GM12872 (cell line): ENCODE results near the gene FES.
A peak's percentile ranks its signal among the peaks of the same experiment; 100 is the strongest.

Experiments used
- TF ChIP-seq, protein P1 (sequence below): IDR thresholded peaks from 3 replicates; pipeline ENCODE4 v1.5.1; 2011; ENCODE audit warnings: low read depth, mild to moderate bottlenecking, low read length, moderate library complexity; ENCODE audit not compliant: insufficient read depth

The FES gene

DNA sequence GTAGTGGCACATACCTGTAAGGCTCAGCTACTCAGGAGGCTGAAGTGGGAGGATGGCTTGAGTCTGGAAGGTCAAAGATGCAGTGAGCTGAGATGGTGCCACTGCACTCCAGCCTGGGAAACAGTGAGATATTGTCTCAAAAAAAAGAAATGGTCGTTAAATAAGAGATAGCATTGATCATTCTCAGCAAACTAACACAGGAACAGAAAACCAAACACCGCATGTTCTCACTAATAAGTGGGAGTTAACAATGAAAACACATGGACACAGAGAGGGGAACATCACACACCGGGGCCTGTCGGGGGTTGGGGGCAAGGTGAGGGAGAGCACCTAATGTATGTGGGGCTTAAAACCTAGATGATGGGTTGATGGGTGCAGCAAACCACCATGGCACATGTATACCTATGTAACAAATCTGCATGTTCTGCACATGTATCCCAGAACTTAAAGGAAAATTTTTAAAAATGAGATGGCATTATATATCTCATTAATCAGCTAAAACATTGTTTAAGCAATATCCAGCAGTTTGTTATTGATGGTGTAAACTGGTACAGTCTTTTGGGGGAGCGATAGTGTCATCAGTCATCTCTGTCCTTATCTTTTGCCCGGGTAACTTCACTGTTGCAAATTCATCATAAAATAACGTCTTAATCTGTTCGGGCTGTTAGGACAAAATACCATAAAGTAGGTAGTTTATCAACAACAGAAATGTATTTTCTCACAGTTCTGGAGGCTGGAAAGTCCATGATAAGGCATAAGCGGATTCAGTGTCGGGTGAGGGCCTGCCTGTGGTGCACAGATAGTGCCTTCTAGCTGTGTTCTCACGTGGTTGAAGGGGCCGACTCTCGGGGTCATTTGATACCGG, 17.1 kb downstream of the FES start:
- TF ChIP-seq, protein P1, sequence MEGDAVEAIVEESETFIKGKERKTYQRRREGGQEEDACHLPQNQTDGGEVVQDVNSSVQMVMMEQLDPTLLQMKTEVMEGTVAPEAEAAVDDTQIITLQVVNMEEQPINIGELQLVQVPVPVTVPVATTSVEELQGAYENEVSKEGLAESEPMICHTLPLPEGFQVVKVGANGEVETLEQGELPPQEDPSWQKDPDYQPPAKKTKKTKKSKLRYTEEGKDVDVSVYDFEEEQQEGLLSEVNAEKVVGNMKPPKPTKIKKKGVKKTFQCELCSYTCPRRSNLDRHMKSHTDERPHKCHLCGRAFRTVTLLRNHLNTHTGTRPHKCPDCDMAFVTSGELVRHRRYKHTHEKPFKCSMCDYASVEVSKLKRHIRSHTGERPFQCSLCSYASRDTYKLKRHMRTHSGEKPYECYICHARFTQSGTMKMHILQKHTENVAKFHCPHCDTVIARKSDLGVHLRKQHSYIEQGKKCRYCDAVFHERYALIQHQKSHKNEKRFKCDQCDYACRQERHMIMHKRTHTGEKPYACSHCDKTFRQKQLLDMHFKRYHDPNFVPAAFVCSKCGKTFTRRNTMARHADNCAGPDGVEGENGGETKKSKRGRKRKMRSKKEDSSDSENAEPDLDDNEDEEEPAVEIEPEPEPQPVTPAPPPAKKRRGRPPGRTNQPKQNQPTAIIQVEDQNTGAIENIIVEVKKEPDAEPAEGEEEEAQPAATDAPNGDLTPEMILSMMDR, result no peak

DNA sequence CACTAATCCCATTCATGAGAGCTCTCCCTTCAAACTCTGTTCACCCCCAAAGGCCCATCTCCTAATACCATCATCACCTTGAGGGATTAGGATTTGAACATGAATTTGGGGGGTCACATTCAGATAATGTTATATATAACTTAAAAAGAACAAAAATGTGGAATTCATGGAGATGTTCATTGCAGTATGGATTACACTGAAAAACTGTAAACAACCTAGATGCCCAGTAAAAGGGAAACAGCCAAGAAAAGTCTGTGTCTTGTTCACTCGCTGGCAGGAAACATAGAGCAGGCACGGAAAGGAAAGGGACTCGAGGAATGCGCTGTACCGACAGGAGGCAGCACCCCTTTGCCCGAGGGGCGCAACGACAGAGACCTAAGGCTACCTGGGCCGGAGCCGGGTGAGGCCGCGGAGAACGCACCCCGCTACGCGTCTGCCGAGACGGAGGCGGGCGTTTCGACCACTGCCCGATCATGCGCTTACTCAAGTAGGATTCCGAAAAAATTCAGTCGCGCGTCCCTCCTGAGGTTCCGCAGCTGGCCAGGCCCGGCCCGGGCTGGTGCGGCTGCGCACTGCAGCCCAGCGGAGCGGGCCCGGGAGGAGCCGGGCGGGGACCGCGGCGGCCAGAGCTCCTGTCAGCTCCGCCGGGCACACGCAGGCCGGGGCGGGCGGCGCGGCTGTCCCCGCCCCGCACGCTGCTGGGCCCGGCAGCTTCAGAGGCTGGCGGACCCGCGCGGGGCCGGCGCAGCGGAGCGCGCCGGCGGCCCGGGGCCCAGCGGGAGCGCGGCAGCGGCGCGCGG, 17.9 kb downstream of the FES start:
- TF ChIP-seq, protein P1, result peak; percentile 90

DNA sequence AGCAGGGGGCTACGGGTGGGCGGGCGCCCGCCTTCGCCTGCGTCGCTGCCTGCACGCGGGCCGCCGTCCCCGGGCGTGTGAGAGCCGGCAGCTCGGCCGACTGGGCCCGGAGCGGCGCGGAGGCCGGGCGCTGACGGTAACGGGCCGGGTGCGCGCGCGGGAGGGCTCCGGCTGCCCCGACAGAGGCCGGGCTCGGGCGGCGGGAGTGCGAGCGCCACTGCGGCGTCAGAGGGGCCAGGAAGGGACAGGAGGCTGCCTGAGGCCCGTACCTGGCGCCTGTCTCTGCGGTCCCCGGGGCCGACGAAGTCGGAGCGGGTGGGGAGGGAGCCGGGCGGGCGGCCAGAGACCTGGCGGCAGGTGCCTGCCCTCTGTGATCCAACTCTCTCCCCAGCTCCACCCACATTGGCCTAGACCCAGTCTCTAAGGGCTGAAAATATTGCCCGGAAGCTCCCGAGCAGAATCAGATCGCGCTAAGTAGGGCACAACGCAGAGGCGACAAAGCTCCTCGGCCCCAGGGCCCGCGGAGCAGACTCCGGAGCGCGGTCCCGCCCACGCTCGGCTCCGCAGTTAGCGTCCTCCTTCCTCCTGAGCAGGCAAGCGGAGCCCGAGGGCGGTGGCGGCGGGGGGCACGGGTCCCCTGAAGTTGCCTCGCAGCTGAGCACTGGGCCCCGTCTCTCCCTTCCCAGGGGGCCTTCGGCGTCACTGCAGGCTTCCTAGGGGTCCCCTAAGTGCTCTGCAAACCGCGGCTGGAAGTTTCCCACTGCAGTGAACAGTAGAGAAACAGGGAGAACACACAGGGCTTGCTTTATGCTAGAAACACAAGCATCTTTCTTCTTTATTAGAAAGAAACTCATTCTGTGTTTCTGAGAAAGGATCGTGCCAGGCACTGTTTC, 18.8 kb downstream of the FES start, which contains the start of gene MAN2A2:
MAN2A2 (plus strand) TSS at position 463 of the 893 bp plus-strand sequence. CDS start 906 bp downstream, outside the sequence.
- TF ChIP-seq, protein P1, result no peak

DNA sequence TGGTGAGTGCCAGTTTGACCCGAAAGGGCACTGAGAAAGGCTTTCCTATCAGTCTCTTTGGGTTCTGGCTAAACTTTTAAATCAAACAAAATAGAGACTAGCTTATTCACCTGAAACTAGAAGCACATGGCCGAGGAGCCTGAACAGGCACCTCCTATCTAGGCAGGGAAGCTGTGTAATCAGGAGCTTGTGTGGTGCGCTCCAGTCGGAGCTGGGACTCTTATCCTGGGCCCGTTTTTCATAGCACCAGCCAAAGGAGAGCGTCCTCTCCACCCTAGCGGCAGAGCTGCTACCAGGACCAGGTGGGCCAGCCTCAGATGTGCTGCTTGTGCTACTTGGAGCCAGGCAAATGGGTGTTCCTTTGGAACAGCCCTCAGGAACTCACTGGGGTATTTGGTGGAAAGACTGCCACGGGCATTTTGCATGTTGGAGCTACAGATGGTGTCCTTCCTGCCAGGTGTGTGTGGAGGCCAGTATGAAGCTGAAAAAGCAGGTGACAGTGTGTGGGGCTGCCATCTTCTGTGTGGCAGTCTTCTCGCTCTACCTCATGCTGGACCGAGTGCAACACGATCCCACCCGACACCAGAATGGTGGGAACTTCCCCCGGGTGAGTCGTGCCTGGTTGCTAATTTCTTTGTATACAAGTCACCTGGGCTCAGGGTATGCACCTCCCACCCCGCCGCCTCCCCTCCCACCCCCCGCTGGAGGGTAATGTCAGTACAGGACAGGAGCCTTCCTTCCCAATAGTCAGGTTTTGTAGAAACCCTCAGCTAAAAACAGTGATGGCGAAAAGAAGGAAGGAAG, 19.6 kb downstream of the FES start:
- TF ChIP-seq, protein P1, result no peak

DNA sequence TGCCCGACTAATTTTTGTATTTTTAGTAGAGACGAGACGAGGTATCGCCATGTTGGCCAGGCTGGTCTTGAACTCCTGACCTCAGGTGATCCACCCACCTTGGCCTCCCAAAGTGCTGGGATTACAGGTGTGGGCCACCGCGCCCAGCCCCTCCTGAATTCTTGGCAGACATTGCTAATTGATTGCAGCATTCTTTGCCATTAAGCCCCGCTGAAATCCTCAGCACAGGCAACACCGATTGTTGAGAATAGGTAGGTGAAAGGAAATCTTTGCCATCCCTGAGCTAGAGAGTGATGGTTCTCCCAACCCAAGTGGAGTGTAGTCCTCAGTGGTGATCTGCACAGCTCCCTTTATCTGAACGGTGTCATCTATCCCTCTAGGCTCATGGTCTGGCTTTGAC, 20.4 kb downstream of the FES start:
- TF ChIP-seq, protein P1, result no peak

DNA sequence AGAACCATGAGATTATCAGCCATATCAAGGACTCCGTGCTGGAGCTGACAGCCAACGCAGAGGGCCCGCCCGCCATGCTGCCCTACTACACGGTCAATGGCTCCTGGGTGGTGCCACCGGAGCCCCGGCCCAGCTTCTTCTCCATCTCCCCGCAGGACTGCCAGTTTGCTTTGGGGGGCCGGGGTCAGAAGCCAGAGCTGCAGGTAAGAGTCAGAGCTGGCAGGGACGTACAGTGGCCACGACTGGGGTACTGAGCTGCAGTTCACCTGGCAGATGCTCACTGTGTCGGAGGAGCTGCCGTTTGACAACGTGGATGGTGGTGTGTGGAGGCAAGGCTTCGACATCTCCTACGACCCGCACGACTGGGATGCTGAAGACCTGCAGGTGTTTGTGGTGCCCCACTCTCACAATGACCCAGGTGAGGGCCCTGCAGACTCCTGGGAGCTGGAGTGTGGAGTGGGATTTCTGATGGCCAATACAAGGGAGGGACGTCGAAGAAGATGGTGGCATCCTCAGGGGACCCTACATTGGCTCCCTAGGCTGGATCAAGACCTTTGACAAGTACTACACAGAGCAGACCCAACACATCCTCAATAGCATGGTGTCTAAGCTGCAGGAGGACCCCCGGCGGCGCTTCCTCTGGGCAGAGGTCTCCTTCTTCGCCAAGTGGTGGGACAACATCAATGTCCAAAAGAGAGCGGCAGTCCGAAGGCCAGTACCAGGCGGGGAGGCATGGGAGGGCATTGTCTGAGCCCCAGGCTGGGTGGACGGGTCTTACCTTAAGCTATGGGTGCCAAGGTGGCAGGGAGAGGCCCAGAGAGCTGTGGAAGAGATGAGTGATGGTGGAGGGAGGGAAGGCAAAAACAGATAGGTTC, 21.2 kb downstream of the FES start:
- TF ChIP-seq, protein P1, result no peak
